ENCODE results near the gene BEND5. TPM values are rescaled to one million over a fixed set of nuclear protein-coding genes. Genes with fewer than 3 reads are reported as not detected.

Gene BEND5
- total and polyA plus RNA-seq, 2 of the 13 experiments (the other 11 are each of a cell fraction or from before 2014, with no cell fraction given), result 0.11 TPM; not detected in 1

- H3K4me3 ChIP-seq (replicated peaks in 1 of 3; ENCODE audit: insufficient read depth in 1 of 3, low read depth in 2 of 3, low read length in 3 of 3), result no peak overlapping the region
- FAIRE-seq (no peak), ATAC-seq (peak; percentile 82), DNase-seq (ENCODE audit: low spot score) (no peak)
- H3K27me3 ChIP-seq (ENCODE audit: control insufficient read depth in 1 of 2, insufficient read depth in 2 of 2, low read length in 2 of 2), result no peaks in the 10 kb centered on the region; a peak in 2 of 5 replicates
- no peaks in the 10 kb centered on the region for H3K9me3 ChIP-seq (ENCODE audit: low read length)
- POLR2A ChIA-PET, result no interaction called here
- no peaks in the 10 kb centered on the region for H3K4me1 ChIP-seq (ENCODE audit: insufficient read depth, low read length)
- 13% methylated on average over 3 of the region's 3 CpGs for WGBS (ENCODE audit: low lambda C conversion rate)
- intact Hi-C loops (cut with micrococcal nuclease; ENCODE audit: unreplicated experiment) (no loop called here), in situ Hi-C loops (cut with HindIII; ENCODE audit: extremely low pct_ligation_motif_present, low pct_unique_long_range_greater_than_20kb) (no loop called here)
- no peak overlapping the region for H2AFZ ChIP-seq (ENCODE audit: low read length)
- TF ChIP-seq NFRKB (IDR thresholded peaks at IDR 0.05) (no peak), DMAP1 (CRISPR knock-in tag; IDR thresholded peaks at IDR 0.05) (no peak), ZNF138 (CRISPR knock-in tag; IDR thresholded peaks at IDR 0.05; ENCODE audit: low read depth) (no peak), FOSL1 (CRISPR knock-in tag; IDR thresholded peaks at IDR 0.05; ENCODE audit: borderline replicate concordance) (no peak), ZNF720 (CRISPR knock-in tag; IDR thresholded peaks at IDR 0.05) (no peak), CENPX (CRISPR knock-in tag; IDR thresholded peaks at IDR 0.05) (no peak), KDM1A (CRISPR knock-in tag; IDR thresholded peaks at IDR 0.05) (no peak), CBX5 (CRISPR knock-in tag; IDR thresholded peaks at IDR 0.05; ENCODE audit: borderline replicate concordance) (no peak)
- TF ChIP-seq, protein P1, sequence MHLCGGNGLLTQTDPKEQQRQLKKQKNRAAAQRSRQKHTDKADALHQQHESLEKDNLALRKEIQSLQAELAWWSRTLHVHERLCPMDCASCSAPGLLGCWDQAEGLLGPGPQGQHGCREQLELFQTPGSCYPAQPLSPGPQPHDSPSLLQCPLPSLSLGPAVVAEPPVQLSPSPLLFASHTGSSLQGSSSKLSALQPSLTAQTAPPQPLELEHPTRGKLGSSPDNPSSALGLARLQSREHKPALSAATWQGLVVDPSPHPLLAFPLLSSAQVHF (CRISPR knock-in tag; IDR thresholded peaks at IDR 0.05), result no peak
- H3K27ac ChIP-seq (ENCODE audit: extremely low read length, insufficient read depth, low read length), result no peak overlapping the region
- no peaks in the 10 kb centered on the region for H4K20me1 ChIP-seq (ENCODE audit: insufficient read depth, low read length)
- H3K9ac ChIP-seq (ENCODE audit: insufficient read depth, low read depth, low read length), result no peak overlapping the region
- no peak overlapping the region for H3K4me2 ChIP-seq (ENCODE audit: low read depth, low read length)
- H3K79me2 ChIP-seq (ENCODE audit: insufficient read depth, low read length), result no peaks in the 10 kb centered on the region
- H3K36me3 ChIP-seq (replicated peaks in 1 of 2; ENCODE audit: control insufficient read depth in 1 of 2, insufficient read depth in 2 of 2, low read length in 2 of 2), result no peaks in the 10 kb centered on the region
- no TSS peak for BruUV-seq (replicated peaks)
- CTCF ChIA-PET (ENCODE audit: low intra/inter-chr PET ratio, low total read pairs), result no interaction called here
Observed at GRCh38 chr1:48688102-48688760, 88.5 kb downstream of the BEND5 start.

Measured in HepG2 (cell line).